HFF-Myc (cell line): ENCODE results near the gene SRSF3.
"Not testable (repeated sequence)": the region's sequence is repeated elsewhere in the genome, so short reads cannot be mapped to it uniquely, and the experiment has no call there.

Experiments
- DNase-seq: peaks from one replicate; pipeline ENCODE4 v3.0.0-alpha.2; 2011; ENCODE audit warnings: low read depth; ENCODE audit errors: extremely low read depth
- H3K4me3 ChIP-seq: replicated peaks from 2 replicates; pipeline ENCODE4 v1.5.1; 2011; ENCODE audit warnings: low read depth, mild to moderate bottlenecking, control low read depth, low read length
- CTCF ChIP-seq: IDR thresholded peaks from 2 replicates; pipeline ENCODE4 v1.5.1; 2012; ENCODE audit warnings: mild to moderate bottlenecking, low read depth, low read length, control low read depth; ENCODE audit errors: missing control alignments

The SRSF3 gene

GRCh38 chr6:36577301-36577700, 16.9 kb upstream of the SRSF3 start:
- TF ChIP-seq CTCF = no peak
- no peak overlapping the region for H3K4me3 ChIP-seq
- no peak for DNase-seq

DNA sequence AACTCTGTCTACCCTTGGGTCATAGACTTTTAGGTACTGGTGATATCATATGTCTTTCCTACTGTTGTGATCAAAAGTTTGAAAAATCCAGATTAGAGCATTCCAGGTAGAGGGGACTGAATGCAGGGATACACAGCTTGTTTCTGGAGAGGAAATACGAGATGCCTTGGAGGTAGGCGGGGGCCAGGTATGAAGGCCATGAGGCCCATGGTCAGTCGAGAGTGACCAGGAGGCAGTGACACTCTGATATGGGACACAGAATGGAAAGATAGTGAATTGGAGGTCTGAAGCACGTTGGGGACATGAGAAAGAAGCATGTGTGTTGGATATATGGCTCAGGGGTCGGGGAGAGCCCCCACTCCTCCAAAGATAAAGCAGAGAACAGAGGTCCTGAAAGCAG, 16.1 kb upstream of the SRSF3 start:
- no peak overlapping the region for H3K4me3 ChIP-seq
- no peak for TF ChIP-seq CTCF

DNA sequence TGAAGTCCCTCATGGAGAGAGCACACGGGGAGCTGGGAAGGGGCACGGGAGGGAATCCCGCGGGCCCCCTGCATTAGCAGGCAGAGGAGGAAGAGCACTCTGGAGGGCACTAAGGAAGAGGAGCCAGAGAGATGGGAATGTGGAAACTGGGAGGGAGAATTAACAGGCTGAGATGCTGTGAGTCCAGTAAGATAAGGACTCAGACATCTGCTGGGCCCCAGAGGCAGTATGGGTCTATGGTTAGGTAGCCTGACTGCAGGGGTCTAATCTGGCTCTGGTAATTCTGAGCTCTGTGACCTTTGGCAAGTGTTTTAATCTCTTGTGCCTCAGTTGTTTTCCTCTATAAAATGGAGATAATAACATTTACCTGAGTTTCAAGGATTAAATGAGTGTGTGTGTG, 15.7 kb upstream of the SRSF3 start:
- no peak overlapping the region for H3K4me3 ChIP-seq
- no peak for DNase-seq
- no peak for TF ChIP-seq CTCF

More for the DNA sequence above, 16.1 kb upstream of the SRSF3 start:
- DNase-seq = no peak

- no peak for TF ChIP-seq CTCF
- H3K4me3 ChIP-seq = no peak overlapping the region
- no peak for DNase-seq
Measured at GRCh38 chr6:36580184-36580526, 14.0 kb upstream of the SRSF3 start.

DNA sequence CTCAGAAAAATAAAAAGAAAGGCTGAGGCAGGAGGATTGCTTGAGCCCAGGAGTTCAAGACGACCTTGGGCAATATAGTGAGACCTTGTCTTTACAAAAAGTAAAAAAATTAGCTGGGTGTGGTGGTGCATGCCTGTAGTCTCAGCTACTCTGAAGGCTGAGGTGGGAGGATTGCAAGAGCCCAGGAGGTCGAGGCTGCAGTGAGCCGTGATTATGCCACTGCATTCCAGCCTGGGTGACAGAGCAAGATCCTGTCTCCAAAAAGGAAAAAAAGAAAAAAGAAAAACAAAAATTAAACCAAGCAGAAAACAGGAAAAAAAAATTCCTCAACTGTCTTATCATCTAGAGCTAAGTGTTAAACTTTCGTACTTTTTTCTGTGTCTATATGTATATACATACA, 12.4 kb upstream of the SRSF3 start:
- no peak overlapping the region for H3K4me3 ChIP-seq
- no peak for DNase-seq
- TF ChIP-seq CTCF = no peak

- H3K4me3 ChIP-seq = no peak overlapping the region
- no peak for DNase-seq
- TF ChIP-seq CTCF = no peak
Measured at GRCh38 chr6:36586606-36587005, 7.6 kb upstream of the SRSF3 start.

DNA sequence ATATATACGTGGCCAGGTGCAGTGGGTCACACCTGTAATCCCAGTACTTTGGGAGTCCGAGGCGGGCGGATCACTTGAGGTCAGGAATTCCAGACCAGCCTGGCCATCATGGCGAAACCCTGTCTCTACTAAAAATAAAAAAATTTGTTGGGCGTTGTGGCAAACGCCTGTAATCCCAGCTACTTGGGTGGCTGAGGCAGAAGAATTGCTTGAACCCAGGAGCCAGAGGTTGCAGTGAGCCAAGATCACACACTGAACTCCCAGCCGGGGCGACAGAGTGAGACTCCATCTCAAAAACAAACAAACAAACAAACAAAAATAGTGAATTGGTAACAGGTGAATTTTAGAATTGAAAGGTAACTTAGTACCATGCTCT, 5.1 kb upstream of the SRSF3 start:
- DNase-seq = not testable (repeated sequence)

GRCh38 chr6:36590237-36590636, 3.9 kb upstream of the SRSF3 start:
- H3K4me3 ChIP-seq = no peak overlapping the region
- no peak for TF ChIP-seq CTCF
- DNase-seq = no peak

More for the DNA sequence above, 5.1 kb upstream of the SRSF3 start:
- H3K4me3 ChIP-seq = not testable (repeated sequence)
